Adipose tissue (tissue), 3 donors: ENCODE measurements around the gene UBE2E1. TPM values are rescaled to one million over a fixed set of nuclear protein-coding genes. Genes with fewer than 3 reads are reported as not detected.

Experiments
- H3K27ac ChIP-seq: one replicate; pipeline ENCODE4 v1.5.1; 2013; ENCODE audit warnings: low read depth, low read length
- WGBS, 3 donors: extraction: QIAGEN DNeasy Blood & Tissue Kit; methylation state at CpG; one replicate each; pipeline ENCODE4 v1.1.7; 2013; 5-methylcytosine and 5-hydroxymethylcytosine counted together
- polyA plus RNA-seq, 3 donors: library from polyadenylated mRNA; stranded (reverse); fragments of 200-250 nt; gene quantifications; one replicate each; pipeline ENCODE4 v1.2.3, GENCODE V29; 2013
- donor health status: healthy with polysubstance abuse.
- donor health status: Bipolar disorder and iron deficiency.
- donor health status: healthy.

Gene UBE2E1
- polyA plus RNA-seq, 3 donors = 28.5 to 94.6 (median 56.5) TPM

- no peak overlapping the region for H3K27ac ChIP-seq
Observed at GRCh38 chr3:23811919-23812318, 6.2 kb downstream of the UBE2E1 start.

GRCh38 chr3:23815879-23816278 lies 10.1 kb downstream of the UBE2E1 start:
- 50 to 71% (median 56%) methylated on average over 3 of the region's 3 CpGs for WGBS, 3 donors
- no peak overlapping the region for H3K27ac ChIP-seq

GRCh38 chr3:23816721-23817120 lies 11.0 kb downstream of the UBE2E1 start:
- H3K27ac ChIP-seq = no peak overlapping the region
- WGBS, 3 donors = 93 to 98% (median 94%) methylated on average over 2 of the region's 2 CpGs

GRCh38 chr3:23817508-23818223 lies 11.9 kb downstream of the UBE2E1 start:
- WGBS, 3 donors = 94 to 98% (median 96%) methylated on average over 3 of the region's 3 CpGs
- no peak overlapping the region for H3K27ac ChIP-seq

- H3K27ac ChIP-seq = no peak overlapping the region
- 71 to 73% (median 72%) methylated on average over 5 of the region's 5 CpGs for WGBS, 3 donors
Observed at GRCh38 chr3:23819599-23820360, 14.0 kb downstream of the UBE2E1 start.

GRCh38 chr3:23820888-23821287 lies 15.1 kb downstream of the UBE2E1 start:
- WGBS, 3 donors = 91 to 97% (median 97%) methylated on average over 1 of the region's 1 CpG
- no peak overlapping the region for H3K27ac ChIP-seq

- no peak overlapping the region for H3K27ac ChIP-seq
Observed at GRCh38 chr3:23821858-23822257, 16.1 kb downstream of the UBE2E1 start.

GRCh38 chr3:23822559-23822958 lies 16.8 kb downstream of the UBE2E1 start:
- 92 to 94% (median 93%) methylated on average over 7 of the region's 7 CpGs for WGBS, 3 donors
- no peak overlapping the region for H3K27ac ChIP-seq

More at GRCh38 chr3:23821858-23822257, 16.1 kb downstream of the UBE2E1 start:
- 83 to 91% (median 89%) methylated on average over 1 of the region's 1 CpG for WGBS, 3 donors

- no peak overlapping the region for H3K27ac ChIP-seq
- 77 to 84% (median 78%) methylated on average over 3 of the region's 3 CpGs for WGBS, 3 donors
Observed at GRCh38 chr3:23823620-23824019, 17.9 kb downstream of the UBE2E1 start.

- WGBS, 3 donors = 35 to 57% (median 56%) methylated on average over 5 of the region's 5 CpGs
- H3K27ac ChIP-seq = no peak overlapping the region
Observed at GRCh38 chr3:23824699-23825444, 19.1 kb downstream of the UBE2E1 start.

- WGBS, 3 donors = 93 to 96% (median 95%) methylated on average over 4 of the region's 4 CpGs
- H3K27ac ChIP-seq = no peak overlapping the region
Observed at GRCh38 chr3:23825802-23826201, 20.0 kb downstream of the UBE2E1 start.

GRCh38 chr3:23826382-23827064 lies 20.8 kb downstream of the UBE2E1 start:
- WGBS, 3 donors = 21 to 45% (median 39%) methylated on average over 1 of the region's 1 CpG
- no peak overlapping the region for H3K27ac ChIP-seq

GRCh38 chr3:23829242-23829934 lies 23.6 kb downstream of the UBE2E1 start:
- WGBS, 3 donors = 57 to 74% (median 60%) methylated on average over 5 of the region's 5 CpGs

GRCh38 chr3:23830869-23831484 lies 25.2 kb downstream of the UBE2E1 start:
- H3K27ac ChIP-seq = no peak overlapping the region
- 91 to 92% (median 91%) methylated on average over 5 of the region's 5 CpGs for WGBS, 3 donors

More at GRCh38 chr3:23829242-23829934, 23.6 kb downstream of the UBE2E1 start:
- H3K27ac ChIP-seq = no peak overlapping the region

GRCh38 chr3:23831517-23832394 lies 26.0 kb downstream of the UBE2E1 start:
- H3K27ac ChIP-seq = no peak overlapping the region
- WGBS, 3 donors = 92 to 97% (median 94%) methylated on average over 9 of the region's 9 CpGs

- WGBS, 3 donors = 95 to 96% (median 96%) methylated on average over 10 of the region's 10 CpGs
- H3K27ac ChIP-seq = no peak overlapping the region
Observed at GRCh38 chr3:23832523-23832922, 26.8 kb downstream of the UBE2E1 start.
